Measurements from ENCODE around the gene EFHD2. TPM values are rescaled to one million over a fixed set of nuclear protein-coding genes. Genes with fewer than 3 reads are reported as not detected.

Gene EFHD2
- total RNA-seq, 1 experiment from 2014 or later, result 29.5 TPM

DNA sequence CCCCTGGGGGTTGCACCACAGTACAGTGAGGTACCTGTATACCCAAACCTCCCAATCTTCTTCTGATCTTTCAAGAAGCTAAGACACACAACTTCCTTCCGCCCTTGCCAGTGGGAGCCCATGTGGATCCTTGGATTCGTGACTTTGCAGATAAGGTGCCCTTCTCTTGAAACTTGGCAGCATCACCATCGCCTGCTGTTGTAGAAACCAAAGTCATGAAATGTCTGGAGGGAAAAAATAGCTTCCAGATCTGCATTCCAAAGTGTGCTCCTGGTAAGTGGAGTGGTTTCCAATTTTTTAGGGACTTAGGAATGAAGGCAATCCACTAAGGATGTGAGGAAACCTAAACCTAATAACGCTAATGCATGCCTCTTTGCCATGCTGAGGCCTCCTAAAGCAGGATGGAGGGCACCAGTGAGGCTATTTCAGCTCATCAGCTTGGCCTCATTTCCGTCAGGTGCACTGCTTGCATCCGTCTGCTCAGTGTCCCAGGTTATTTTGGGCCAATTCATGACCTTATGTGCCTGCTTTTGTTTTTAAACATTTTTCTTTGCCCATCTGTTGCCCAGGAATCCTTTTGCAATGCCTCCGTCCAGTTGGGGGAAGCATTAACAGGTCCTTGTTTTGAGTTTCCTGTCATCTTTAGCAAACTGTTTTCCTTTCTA lies 8.2 kb upstream of the EFHD2 start:
- Mint-ChIP-seq H3K27ac (ENCODE audit: unreplicated experiment) (no peak overlapping the region), H3K36me3 (ENCODE audit: insufficient read depth, unreplicated experiment) (no peaks in the 10 kb centered on the region)
- CTCF ChIA-PET, result no interaction called here

DNA sequence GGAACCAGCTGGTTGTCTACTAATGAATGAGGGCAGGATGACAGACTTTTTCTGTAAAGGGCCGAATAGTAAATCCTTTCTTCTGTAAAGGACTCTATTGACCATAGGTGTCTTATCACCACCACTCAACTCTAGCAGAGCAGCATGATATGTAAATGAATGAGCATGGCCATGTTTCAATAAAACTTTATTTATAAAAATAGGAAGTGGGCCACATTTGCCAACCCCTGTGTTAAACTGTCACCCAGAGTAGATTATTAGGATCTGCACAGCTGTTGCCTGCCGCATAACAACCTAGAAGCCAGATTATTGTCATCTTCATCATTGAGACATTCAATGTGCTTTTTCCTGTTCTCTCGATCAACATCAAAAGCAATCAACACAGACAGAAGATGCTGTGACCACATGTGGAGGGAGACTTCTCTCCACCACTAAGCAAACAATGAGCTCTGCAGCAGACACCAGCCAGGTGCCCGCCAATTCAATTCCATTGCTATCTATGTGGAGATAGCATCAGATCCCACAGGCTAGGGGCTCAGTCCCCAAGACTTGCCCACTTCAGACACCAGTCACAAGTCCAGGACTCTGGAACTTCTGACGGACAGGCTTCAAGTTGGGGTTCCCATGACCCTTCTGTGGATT lies 6.8 kb upstream of the EFHD2 start:
- intact Hi-C loops (cut with micrococcal nuclease; ENCODE audit: unreplicated experiment), result no loop called here
- no TSS peak for BruUV-seq (replicated peaks)
- TF ChIP-seq, protein P1, sequence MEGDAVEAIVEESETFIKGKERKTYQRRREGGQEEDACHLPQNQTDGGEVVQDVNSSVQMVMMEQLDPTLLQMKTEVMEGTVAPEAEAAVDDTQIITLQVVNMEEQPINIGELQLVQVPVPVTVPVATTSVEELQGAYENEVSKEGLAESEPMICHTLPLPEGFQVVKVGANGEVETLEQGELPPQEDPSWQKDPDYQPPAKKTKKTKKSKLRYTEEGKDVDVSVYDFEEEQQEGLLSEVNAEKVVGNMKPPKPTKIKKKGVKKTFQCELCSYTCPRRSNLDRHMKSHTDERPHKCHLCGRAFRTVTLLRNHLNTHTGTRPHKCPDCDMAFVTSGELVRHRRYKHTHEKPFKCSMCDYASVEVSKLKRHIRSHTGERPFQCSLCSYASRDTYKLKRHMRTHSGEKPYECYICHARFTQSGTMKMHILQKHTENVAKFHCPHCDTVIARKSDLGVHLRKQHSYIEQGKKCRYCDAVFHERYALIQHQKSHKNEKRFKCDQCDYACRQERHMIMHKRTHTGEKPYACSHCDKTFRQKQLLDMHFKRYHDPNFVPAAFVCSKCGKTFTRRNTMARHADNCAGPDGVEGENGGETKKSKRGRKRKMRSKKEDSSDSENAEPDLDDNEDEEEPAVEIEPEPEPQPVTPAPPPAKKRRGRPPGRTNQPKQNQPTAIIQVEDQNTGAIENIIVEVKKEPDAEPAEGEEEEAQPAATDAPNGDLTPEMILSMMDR (IDR thresholded peaks at IDR 0.05; ENCODE audit: insufficient read depth in 1 of 2, low read depth in 1 of 2, low read length in 1 of 2, severe bottlenecking in 1 of 2, unreplicated experiment in 1 of 2), result no peak
- H3K27me3 Mint-ChIP-seq (ENCODE audit: insufficient read depth, unreplicated experiment), result no peaks in the 10 kb centered on the region
- H3K27ac Mint-ChIP-seq (ENCODE audit: unreplicated experiment), result no peak overlapping the region
- no peak overlapping the region for H3K4me3 Mint-ChIP-seq (ENCODE audit: unreplicated experiment)
- DNase-seq, result no peak
- POLR2A ChIA-PET, result no interaction called here
- Histone ChIP-seq H3K4me3 (ENCODE audit: low read depth, low read length) (no peak overlapping the region), H3K4me1 (no peaks in the 10 kb centered on the region), H3K27me3 (replicated peaks; ENCODE audit: control insufficient read depth, insufficient read depth, low read length) (no peaks in the 10 kb centered on the region), H3K9me3 (no peaks in the 10 kb centered on the region), H3K36me3 (ENCODE audit: control insufficient read depth, insufficient read depth, low read length) (no peaks in the 10 kb centered on the region)
- no peaks in the 10 kb centered on the region for H3K9me3 Mint-ChIP-seq (ENCODE audit: unreplicated experiment)
- no peaks in the 10 kb centered on the region for H3K36me3 Mint-ChIP-seq (ENCODE audit: insufficient read depth, unreplicated experiment)
- CTCF ChIA-PET, result interaction anchor here (0.6 kb wide), 1 partner anchor 143 kb away, joined by 3 read pairs; no protein-coding TSS in a partner anchor
- H3K4me1 Mint-ChIP-seq (ENCODE audit: low read depth, unreplicated experiment), result peaks cover 7% of the 10 kb centered on the region

More for the DNA sequence above, 8.2 kb upstream of the EFHD2 start:
- TF ChIP-seq, protein P1 (IDR thresholded peaks at IDR 0.05; ENCODE audit: insufficient read depth in 1 of 2, low read depth in 1 of 2, low read length in 1 of 2, severe bottlenecking in 1 of 2, unreplicated experiment in 1 of 2), result no peak
- Mint-ChIP-seq H3K9me3 (ENCODE audit: unreplicated experiment) (no peaks in the 10 kb centered on the region), H3K4me1 (ENCODE audit: low read depth, unreplicated experiment) (no peaks in the 10 kb centered on the region), H3K4me3 (ENCODE audit: unreplicated experiment) (no peak overlapping the region), H3K27me3 (ENCODE audit: insufficient read depth, unreplicated experiment) (no peaks in the 10 kb centered on the region)
- no peak for DNase-seq
- no peaks in the 10 kb centered on the region for H3K36me3 ChIP-seq (ENCODE audit: control insufficient read depth, insufficient read depth, low read length)
- no peak overlapping the region for H3K4me3 ChIP-seq (ENCODE audit: low read depth, low read length)
- POLR2A ChIA-PET, result no interaction called here
- no TSS peak for BruUV-seq (replicated peaks)
- intact Hi-C loops (cut with micrococcal nuclease; ENCODE audit: unreplicated experiment), result no loop called here
- H3K9me3 ChIP-seq, result no peaks in the 10 kb centered on the region
- no peaks in the 10 kb centered on the region for H3K4me1 ChIP-seq
- no peaks in the 10 kb centered on the region for H3K27me3 ChIP-seq (replicated peaks; ENCODE audit: control insufficient read depth, insufficient read depth, low read length)

DNA sequence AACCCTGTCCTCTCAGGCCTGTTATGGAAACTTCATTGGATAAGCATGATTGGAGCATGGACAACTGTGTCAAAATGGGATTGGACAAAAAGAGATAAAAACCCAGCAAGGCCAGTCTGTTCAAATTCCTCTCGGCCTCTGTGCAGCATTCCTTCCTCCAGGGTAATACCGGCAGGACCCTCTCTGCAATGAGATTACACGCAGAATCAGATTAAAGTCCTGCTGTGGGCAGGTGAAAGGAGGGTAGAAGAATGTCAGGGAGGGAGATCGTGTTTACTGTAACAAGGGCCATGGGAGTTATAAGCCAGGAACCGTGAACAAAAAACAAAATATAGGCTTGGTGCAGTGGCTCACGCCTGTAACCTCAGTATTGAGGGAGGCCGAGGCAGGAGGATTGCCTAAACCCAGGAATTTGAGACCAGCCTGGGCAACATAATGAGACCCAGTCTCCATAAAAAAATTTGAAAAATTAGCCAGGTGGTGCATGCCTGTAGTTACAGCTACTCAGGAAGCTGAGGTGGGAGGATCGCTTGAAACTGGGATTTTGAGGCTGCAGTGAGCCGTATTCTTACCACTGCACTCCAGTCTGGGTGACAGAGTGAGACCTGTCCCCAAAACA lies 5.6 kb upstream of the EFHD2 start:
- Histone ChIP-seq H3K4me1 (peaks cover 5% of the 10 kb centered on the region; the same call in 1 of the 2 replicates), H3K36me3 (ENCODE audit: control insufficient read depth, insufficient read depth, low read length) (no peaks in the 10 kb centered on the region), H3K4me3 (ENCODE audit: low read depth, low read length) (no peak overlapping the region), H3K27me3 (replicated peaks; ENCODE audit: control insufficient read depth, insufficient read depth, low read length) (no peaks in the 10 kb centered on the region), H3K9me3 (no peaks in the 10 kb centered on the region)
- H3K27me3 Mint-ChIP-seq (ENCODE audit: insufficient read depth, unreplicated experiment), result no peaks in the 10 kb centered on the region
- H3K9me3 Mint-ChIP-seq (ENCODE audit: unreplicated experiment), result no peaks in the 10 kb centered on the region
- H3K4me3 Mint-ChIP-seq (ENCODE audit: unreplicated experiment), result no peak overlapping the region
- intact Hi-C loops (cut with micrococcal nuclease; ENCODE audit: unreplicated experiment), result no loop called here
- no TSS peak for BruUV-seq (replicated peaks)
- no peak overlapping the region for H3K27ac Mint-ChIP-seq (ENCODE audit: unreplicated experiment)
- POLR2A ChIA-PET, result no interaction called here
- H3K36me3 Mint-ChIP-seq (ENCODE audit: insufficient read depth, unreplicated experiment), result no peaks in the 10 kb centered on the region
- DNase-seq, result peak in 1 of 2 experiments; percentile 17
- CTCF ChIA-PET, result no interaction called here
- peaks cover 7% of the 10 kb centered on the region for H3K4me1 Mint-ChIP-seq (ENCODE audit: low read depth, unreplicated experiment)
- TF ChIP-seq, protein P1 (IDR thresholded peaks at IDR 0.05; ENCODE audit: insufficient read depth in 1 of 2, low read depth in 1 of 2, low read length in 1 of 2, severe bottlenecking in 1 of 2, unreplicated experiment in 1 of 2), result no peak

Data from Caco-2 (cell line).